Thyroid gland (tissue), 4 donors: ENCODE data around the gene INTS15. TPM values are rescaled to one million over a fixed set of nuclear protein-coding genes. Genes with fewer than 3 reads are reported as not detected.

ENCODE experiments used
- DNase-seq, 2 donors: peaks; one replicate each; pipeline ENCODE4 v3.0.0-alpha.2; 2019
- H3K27ac ChIP-seq, 3 donors: fragments of 200-600 bp; sonication (generic); 1 replicate in 2 of 3; 2 replicates in 1 of 3; pipeline ENCODE4 v1.5.1; 2016 to 2019; ENCODE audit warnings: mild to moderate bottlenecking in 1 of 3, moderate library complexity in 1 of 3
- H3K27me3 ChIP-seq: fragments of 200-600 bp; sonication (generic); one replicate; pipeline ENCODE4 v1.5.1; 2019
- H3K36me3 ChIP-seq, 2 donors: fragments of 200-600 bp; sonication (generic); one replicate each; pipeline ENCODE4 v1.5.1; 2016 to 2019
- H3K4me1 ChIP-seq, 2 donors: fragments of 200-600 bp; sonication (generic); one replicate each; pipeline ENCODE4 v1.5.1; 2017 to 2019
- H3K4me3 ChIP-seq, 3 donors: fragments of 200-600 bp; sonication (generic); replicated peaks in 1 of 3; 1 replicate in 2 of 3; 2 replicates in 1 of 3; pipeline ENCODE4 v1.5.1; 2016; ENCODE audit warnings: mild to moderate bottlenecking in 1 of 3
- H3K9me3 ChIP-seq: fragments of 200-600 bp; sonication (generic); one replicate; pipeline ENCODE4 v1.5.1; 2017
- POLR2A ChIP-seq, 2 donors: fragments of 450-650 bp; IDR thresholded peaks; one replicate each; pipeline ENCODE4 v1.6.1; 2017; ENCODE audit warnings: antibody characterized with exemption in 2 of 2, mild to moderate bottlenecking in 2 of 2, moderate library complexity in 1 of 2
- WGBS, 2 donors: methylation state at CpG; one replicate each; pipeline ENCODE4 v1.1.5; 2017; 5-methylcytosine and 5-hydroxymethylcytosine counted together
- intact Hi-C: fragments of 100-400 bp; cut with DNase I; formaldehyde crosslinking; loops from one replicate; pipeline ENCODE4 v1.15.1; 2023
- total RNA-seq, 4 donors: library from RNA; depleted of rRNA; stranded (reverse); fragments of >200 nt; gene quantifications; one replicate each; pipeline ENCODE4 v1.2.3, GENCODE V29; 2016
- TF ChIP-seq, protein P1 (sequence below), 6 experiments: fragments of 200-600 bp in 3 of 6; fragments of 450-650 bp in 3 of 6; sonication (generic) in 3 of 6; IDR thresholded peaks; one replicate each; pipeline ENCODE4 v1.5.1; 2016 to 2019; ENCODE audit warnings: antibody characterized with exemption in 6 of 6, mild to moderate bottlenecking in 2 of 6, inconsistent platforms in 1 of 6, moderate library complexity in 1 of 6

Gene INTS15
- total RNA-seq, 4 donors from 2014 or later: 22.7 to 42.9 (median 31.9) TPM

DNA sequence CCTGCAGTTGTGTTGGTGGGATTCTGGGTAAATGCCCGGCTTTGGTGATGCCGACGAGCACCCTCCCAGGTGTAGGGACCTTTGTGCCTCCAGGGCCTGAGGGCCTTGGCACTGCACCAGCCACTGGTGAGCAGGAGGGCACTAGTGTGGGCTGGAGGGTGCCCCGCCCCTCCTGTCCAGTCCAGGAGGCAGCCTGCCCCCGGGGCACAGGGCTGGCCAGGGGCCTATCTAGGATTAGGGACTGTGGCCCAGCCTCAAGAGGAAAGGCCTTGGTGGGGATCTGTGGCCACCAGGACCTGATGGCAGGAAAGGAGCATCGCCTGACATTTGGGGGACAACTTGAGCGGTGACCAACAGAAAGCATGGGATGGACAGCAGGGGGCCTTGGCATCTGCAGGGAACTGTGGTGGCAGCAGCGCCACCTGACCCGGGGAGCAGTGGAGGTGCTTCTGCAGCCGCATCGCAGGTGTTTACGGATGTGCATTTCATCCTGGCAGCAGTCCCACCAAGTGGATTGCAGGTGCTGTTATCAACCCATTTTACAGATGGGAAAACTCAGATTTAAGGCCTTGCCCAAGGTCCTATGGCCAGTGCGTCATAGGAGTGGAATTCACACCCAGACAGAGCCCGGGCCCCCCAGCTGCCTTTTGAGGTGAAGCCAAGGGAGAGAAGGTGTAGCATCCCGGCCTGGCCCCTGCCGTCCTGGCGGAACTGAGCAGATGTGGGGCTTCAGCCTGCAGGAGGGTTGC lies 58.4 kb downstream of the INTS15 start:
- intact Hi-C loops: no loop called here
- H3K27ac ChIP-seq: no peak overlapping the region
- no peak overlapping the region for H3K4me3 ChIP-seq
- H3K27me3 ChIP-seq: no peaks in the 10 kb centered on the region
- no peaks in the 10 kb centered on the region for H3K9me3 ChIP-seq
- 91 to 100% methylated on average over 11 to 12 of the region's 17 CpGs for WGBS, 2 donors
- DNase-seq: no peak
- peaks cover 13 to 26% of the 10 kb centered on the region in 2 donors for H3K4me1 ChIP-seq
- TF ChIP-seq, protein P1, sequence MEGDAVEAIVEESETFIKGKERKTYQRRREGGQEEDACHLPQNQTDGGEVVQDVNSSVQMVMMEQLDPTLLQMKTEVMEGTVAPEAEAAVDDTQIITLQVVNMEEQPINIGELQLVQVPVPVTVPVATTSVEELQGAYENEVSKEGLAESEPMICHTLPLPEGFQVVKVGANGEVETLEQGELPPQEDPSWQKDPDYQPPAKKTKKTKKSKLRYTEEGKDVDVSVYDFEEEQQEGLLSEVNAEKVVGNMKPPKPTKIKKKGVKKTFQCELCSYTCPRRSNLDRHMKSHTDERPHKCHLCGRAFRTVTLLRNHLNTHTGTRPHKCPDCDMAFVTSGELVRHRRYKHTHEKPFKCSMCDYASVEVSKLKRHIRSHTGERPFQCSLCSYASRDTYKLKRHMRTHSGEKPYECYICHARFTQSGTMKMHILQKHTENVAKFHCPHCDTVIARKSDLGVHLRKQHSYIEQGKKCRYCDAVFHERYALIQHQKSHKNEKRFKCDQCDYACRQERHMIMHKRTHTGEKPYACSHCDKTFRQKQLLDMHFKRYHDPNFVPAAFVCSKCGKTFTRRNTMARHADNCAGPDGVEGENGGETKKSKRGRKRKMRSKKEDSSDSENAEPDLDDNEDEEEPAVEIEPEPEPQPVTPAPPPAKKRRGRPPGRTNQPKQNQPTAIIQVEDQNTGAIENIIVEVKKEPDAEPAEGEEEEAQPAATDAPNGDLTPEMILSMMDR (IDR thresholded peaks at IDR 0.05): no peak
- TF ChIP-seq POLR2A (IDR thresholded peaks at IDR 0.05): no peak
- peaks cover 24 to 32% of the 10 kb centered on the region in 2 donors for H3K36me3 ChIP-seq

GRCh38 chr7:6648815-6649104 lies 58.9 kb downstream of the INTS15 start:
- Histone ChIP-seq H3K27ac (no peak overlapping the region), H3K4me3 (no peak overlapping the region), H3K36me3 (peaks cover 25 to 30% of the 10 kb centered on the region in 2 donors), H3K4me1 (peaks cover 9 to 21% of the 10 kb centered on the region in 2 donors), H3K9me3 (no peaks in the 10 kb centered on the region), H3K27me3 (no peaks in the 10 kb centered on the region)
- no peak for DNase-seq
- WGBS, 2 donors: 96% methylated on average over 5 of the region's 5 CpGs; no CpG with 5 or more reads in 1 of the 2 donors
- intact Hi-C loops: no loop called here
- TF ChIP-seq, protein P1 (IDR thresholded peaks at IDR 0.05): no peak
- TF ChIP-seq POLR2A (IDR thresholded peaks at IDR 0.05): no peak

DNA sequence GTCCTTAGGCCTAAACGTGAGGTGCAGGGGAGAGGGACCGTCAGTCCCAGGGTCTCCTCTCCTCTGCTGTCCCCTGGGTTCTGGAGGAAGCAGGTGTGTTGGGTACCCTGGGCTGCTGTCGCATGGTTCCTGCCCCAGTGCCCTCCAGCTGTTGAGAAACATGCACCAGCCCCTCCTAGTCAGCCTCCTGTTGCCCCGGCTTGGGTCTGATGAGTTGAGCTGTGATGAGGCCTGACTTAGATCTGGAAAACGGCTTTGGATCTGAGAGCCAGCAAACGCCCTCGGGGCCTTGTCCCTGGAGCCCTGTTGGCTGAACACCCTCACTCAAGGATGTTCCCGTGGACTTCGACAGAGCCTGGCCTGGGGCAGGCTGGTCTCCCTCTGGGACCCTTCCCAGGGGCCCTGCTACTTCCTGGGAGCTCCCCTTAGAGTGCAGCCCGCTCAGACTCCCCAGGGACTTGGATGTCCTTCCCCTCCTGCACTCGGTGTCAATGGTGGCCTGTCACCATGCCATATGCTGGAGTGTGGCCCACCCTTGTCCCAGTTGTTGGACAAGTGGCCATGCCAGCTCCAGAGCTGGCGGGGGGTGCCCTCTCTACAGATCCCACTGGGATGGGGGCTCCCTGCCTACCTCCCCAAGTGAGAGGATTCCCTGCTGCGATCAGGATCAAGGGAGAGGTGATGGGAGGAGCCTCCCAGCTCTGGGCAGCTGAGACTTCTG lies 59.6 kb downstream of the INTS15 start:
- Histone ChIP-seq H3K27me3 (no peaks in the 10 kb centered on the region), H3K36me3 (peaks cover 23 to 30% of the 10 kb centered on the region in 2 donors)
- 77 to 91% methylated on average over 4 to 7 of the region's 13 CpGs for WGBS, 2 donors

GRCh38 chr7:6650086-6650485 lies 60.3 kb downstream of the INTS15 start:
- Histone ChIP-seq H3K36me3 (peaks cover 23 to 28% of the 10 kb centered on the region in 2 donors), H3K9me3 (no peaks in the 10 kb centered on the region), H3K4me1 (peaks cover 5 to 16% of the 10 kb centered on the region in 2 donors), H3K27ac (no peak overlapping the region), H3K27me3 (no peaks in the 10 kb centered on the region), H3K4me3 (no peak overlapping the region)
- no peak for TF ChIP-seq POLR2A (IDR thresholded peaks at IDR 0.05)
- TF ChIP-seq, protein P1 (IDR thresholded peaks at IDR 0.05): no peak
- no peak for DNase-seq
- 94 to 96% methylated on average over 10 of the region's 10 CpGs for WGBS, 2 donors
- intact Hi-C loops: loop anchor here (10.0 kb wide), 1 partner anchor 55 kb away; the partner anchor contains the start of gene ZNF12

More for the DNA sequence above, 59.6 kb downstream of the INTS15 start:
- Histone ChIP-seq H3K9me3 (no peaks in the 10 kb centered on the region), H3K4me3 (no peak overlapping the region), H3K4me1 (peaks cover 5 to 16% of the 10 kb centered on the region in 2 donors), H3K27ac (no peak overlapping the region)
- no peak for DNase-seq
- TF ChIP-seq POLR2A (IDR thresholded peaks at IDR 0.05): no peak
- TF ChIP-seq, protein P1 (IDR thresholded peaks at IDR 0.05): no peak
- intact Hi-C loops: no loop called here
